ENCODE measurements around the gene RALBP1.

The RALBP1 gene

GRCh38 chr18:9549405-9549804, 74.1 kb downstream of the RALBP1 start:
- TF ChIP-seq, protein P1, sequence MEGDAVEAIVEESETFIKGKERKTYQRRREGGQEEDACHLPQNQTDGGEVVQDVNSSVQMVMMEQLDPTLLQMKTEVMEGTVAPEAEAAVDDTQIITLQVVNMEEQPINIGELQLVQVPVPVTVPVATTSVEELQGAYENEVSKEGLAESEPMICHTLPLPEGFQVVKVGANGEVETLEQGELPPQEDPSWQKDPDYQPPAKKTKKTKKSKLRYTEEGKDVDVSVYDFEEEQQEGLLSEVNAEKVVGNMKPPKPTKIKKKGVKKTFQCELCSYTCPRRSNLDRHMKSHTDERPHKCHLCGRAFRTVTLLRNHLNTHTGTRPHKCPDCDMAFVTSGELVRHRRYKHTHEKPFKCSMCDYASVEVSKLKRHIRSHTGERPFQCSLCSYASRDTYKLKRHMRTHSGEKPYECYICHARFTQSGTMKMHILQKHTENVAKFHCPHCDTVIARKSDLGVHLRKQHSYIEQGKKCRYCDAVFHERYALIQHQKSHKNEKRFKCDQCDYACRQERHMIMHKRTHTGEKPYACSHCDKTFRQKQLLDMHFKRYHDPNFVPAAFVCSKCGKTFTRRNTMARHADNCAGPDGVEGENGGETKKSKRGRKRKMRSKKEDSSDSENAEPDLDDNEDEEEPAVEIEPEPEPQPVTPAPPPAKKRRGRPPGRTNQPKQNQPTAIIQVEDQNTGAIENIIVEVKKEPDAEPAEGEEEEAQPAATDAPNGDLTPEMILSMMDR (IDR thresholded peaks at IDR 0.05; ENCODE audit: borderline replicate concordance, insufficient read depth, low read depth, low read length) = peak; percentile 15; the same call in 1 of the 2 replicates
- H3K4me3 ChIP-seq (ENCODE audit: low read depth, low read length) = no peak overlapping the region

DNA sequence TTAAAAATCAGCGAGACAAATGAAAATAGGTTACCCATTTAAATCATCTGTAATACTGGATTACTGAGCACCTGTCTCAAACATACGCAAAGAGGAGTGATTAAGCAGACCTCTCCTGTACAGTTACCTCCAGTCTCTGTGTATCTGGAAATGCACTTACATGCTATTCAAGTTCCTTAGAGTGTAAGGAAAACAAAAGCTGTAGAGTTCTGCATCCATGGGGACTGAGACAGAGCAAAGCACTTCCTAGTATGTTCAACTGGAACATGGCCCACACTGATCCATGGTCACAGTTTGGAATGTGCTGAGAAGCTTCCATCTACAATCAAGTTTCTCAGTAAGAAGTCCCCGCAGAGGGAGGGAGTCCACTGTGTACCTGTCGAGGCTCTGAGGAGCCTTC, 75.1 kb downstream of the RALBP1 start:
- TF ChIP-seq, protein P1 (IDR thresholded peaks at IDR 0.05; ENCODE audit: borderline replicate concordance, insufficient read depth, low read depth, low read length) = no peak
- H3K4me3 ChIP-seq (ENCODE audit: low read depth, low read length) = no peak overlapping the region

GRCh38 chr18:9552191-9552590, 76.9 kb downstream of the RALBP1 start:
- TF ChIP-seq, protein P1 (IDR thresholded peaks at IDR 0.05; ENCODE audit: borderline replicate concordance, insufficient read depth, low read depth, low read length) = no peak
- no peak overlapping the region for H3K4me3 ChIP-seq (ENCODE audit: low read depth, low read length)

DNA sequence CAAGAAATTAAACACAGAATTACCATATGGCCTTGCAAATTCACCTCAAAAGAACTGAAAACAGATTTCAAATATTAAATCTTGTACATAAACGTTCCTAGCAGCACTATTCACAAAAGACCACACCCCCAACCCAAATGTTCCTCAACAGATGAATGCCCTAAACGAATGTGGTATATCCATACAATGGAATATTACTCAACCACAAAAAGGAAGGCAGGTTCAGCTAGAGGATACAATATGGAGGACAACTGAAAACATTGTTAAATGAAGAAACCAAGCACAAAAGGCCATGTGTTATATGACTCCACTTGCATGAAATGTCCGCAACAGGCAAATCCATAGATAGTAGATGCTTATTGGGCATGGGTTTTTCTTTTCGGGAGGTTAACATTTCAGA, 77.3 kb downstream of the RALBP1 start:
- TF ChIP-seq, protein P1 (IDR thresholded peaks at IDR 0.05; ENCODE audit: borderline replicate concordance, insufficient read depth, low read depth, low read length) = no peak
- H3K4me3 ChIP-seq (ENCODE audit: low read depth, low read length) = no peak overlapping the region

DNA sequence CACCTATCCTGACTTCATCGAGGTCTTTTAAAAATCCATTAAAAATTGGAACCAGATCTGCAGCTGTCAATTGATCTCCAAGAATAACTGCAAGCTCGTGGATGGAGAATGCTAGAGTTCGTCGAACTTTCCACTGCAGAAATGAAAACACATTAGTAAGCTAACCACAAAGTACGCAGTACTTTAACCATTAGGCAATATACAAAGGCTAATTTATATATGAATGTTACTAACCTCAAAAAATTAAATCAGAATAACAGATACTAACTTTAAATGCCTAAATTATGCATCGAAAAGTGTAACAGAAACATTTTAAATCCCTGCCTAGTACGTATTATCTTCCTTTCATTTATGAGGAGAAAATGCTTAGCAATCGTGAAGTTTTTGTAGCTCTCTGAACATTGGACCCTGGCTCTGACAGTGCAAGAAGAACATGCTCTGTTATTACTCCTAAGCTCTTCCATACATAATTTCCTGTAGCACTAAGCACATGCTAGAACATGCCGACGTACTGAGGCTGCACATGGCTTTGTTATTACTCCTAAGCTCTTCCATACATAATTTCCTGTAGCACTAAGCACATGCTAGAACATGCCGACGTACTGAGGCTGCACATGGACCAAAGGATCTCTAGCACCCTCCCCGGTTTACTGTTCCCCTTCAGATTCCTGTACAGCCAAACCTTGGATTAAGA, 82.1 kb downstream of the RALBP1 start:
- TF ChIP-seq, protein P1 (IDR thresholded peaks at IDR 0.05; ENCODE audit: borderline replicate concordance, insufficient read depth, low read depth, low read length) = no peak
- H3K4me3 ChIP-seq (ENCODE audit: low read depth, low read length) = no peak overlapping the region

- H3K4me3 ChIP-seq (ENCODE audit: low read depth, low read length) = no peak overlapping the region
- TF ChIP-seq, protein P1 (IDR thresholded peaks at IDR 0.05; ENCODE audit: borderline replicate concordance, insufficient read depth, low read depth, low read length) = no peak
These were observed 83.2 kb downstream of the RALBP1 start for GRCh38 chr18:9558387-9559064.

GRCh38 chr18:9559253-9559652, 83.9 kb downstream of the RALBP1 start:
- no peak overlapping the region for H3K4me3 ChIP-seq (ENCODE audit: low read depth, low read length)
- TF ChIP-seq, protein P1 (IDR thresholded peaks at IDR 0.05; ENCODE audit: borderline replicate concordance, insufficient read depth, low read depth, low read length) = no peak

Data from GM12875 (cell line).